ACC112 (cell line): ENCODE results near the gene SLAMF6.
"Not testable (repeated sequence)": the region's sequence is repeated elsewhere in the genome, so short reads cannot be mapped to it uniquely, and the experiment has no call there.

Source experiments
- H2AFZ ChIP-seq: fragments of 200-600 bp; sonication (generic); one replicate; pipeline ENCODE4 v1.6.0; 2017; ENCODE audit warnings: antibody characterized with exemption, low read length; ENCODE audit not compliant: unreplicated experiment
- H3K27ac ChIP-seq: fragments of 200-600 bp; sonication (generic); 2 replicates; pipeline ENCODE4 v1.5.1; 2014; ENCODE audit warnings: low read depth, mild to moderate bottlenecking, antibody characterized with exemption, low read length, moderate library complexity
- H3K27me3 ChIP-seq: fragments of 200-600 bp; sonication (generic); 2 replicates; pipeline ENCODE4 v1.6.1; 2014; ENCODE audit warnings: mild to moderate bottlenecking, antibody characterized with exemption, low read length, moderate library complexity, mixed read lengths; ENCODE audit not compliant: insufficient read depth
- H3K36me3 ChIP-seq: fragments of 200-600 bp; sonication (generic); 2 replicates; pipeline ENCODE4 v1.6.1; 2016; ENCODE audit warnings: mild to moderate bottlenecking, antibody characterized with exemption, low read length, moderate library complexity, mixed read lengths; ENCODE audit not compliant: insufficient read depth
- H3K4me1 ChIP-seq: fragments of 200-600 bp; sonication (generic); one replicate; pipeline ENCODE4 v1.6.1; 2016; ENCODE audit warnings: low read length, mixed read lengths; ENCODE audit not compliant: insufficient read depth, unreplicated experiment, control insufficient read depth
- H3K4me3 ChIP-seq: fragments of 200-600 bp; sonication (generic); 2 replicates; pipeline ENCODE4 v1.5.1; 2014; ENCODE audit warnings: mild to moderate bottlenecking, low read depth, low read length
- H3K79me2 ChIP-seq: fragments of 200-600 bp; sonication (generic); one replicate; pipeline ENCODE4 v1.6.0; 2016; ENCODE audit warnings: low read length; ENCODE audit not compliant: control insufficient read depth, unreplicated experiment, insufficient read depth

Gene SLAMF6

DNA sequence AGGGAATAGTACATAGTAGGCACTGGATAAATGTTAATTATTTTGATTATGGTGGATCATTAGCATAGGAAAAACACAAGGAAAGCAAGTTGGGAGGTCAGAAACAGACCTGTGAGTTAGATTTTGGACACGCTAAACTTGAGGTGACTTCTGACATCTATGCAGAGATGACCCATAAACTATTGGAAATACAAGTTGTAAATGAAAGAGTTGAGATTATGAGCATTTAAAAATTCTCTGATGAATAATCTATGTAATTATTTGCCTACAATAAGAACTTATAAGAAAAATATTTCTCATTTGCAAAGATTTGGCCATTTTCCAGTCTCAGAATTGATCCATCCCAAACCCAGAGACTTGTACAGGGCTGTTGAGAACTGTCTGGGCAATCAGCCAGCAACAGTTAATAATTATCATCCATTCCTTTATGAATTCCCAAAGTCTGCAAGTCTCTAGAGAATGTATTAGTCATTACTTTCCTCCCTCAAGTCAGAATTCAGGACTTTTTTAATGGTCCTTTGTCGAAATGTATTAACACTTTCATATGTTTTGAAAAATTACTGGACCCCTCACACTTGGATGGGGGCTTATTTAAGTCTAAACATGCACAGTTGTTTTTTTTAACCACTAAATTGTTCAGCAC lies 19.4 kb upstream of the SLAMF6 start:
- Histone ChIP-seq H3K27me3 (no peaks in the 10 kb centered on the region), H3K27ac (no peak overlapping the region), H2AFZ (no peak overlapping the region), H3K79me2 (no peaks in the 10 kb centered on the region), H3K4me3 (no peak overlapping the region), H3K36me3 (no peaks in the 10 kb centered on the region), H3K4me1 (no peaks in the 10 kb centered on the region)

DNA sequence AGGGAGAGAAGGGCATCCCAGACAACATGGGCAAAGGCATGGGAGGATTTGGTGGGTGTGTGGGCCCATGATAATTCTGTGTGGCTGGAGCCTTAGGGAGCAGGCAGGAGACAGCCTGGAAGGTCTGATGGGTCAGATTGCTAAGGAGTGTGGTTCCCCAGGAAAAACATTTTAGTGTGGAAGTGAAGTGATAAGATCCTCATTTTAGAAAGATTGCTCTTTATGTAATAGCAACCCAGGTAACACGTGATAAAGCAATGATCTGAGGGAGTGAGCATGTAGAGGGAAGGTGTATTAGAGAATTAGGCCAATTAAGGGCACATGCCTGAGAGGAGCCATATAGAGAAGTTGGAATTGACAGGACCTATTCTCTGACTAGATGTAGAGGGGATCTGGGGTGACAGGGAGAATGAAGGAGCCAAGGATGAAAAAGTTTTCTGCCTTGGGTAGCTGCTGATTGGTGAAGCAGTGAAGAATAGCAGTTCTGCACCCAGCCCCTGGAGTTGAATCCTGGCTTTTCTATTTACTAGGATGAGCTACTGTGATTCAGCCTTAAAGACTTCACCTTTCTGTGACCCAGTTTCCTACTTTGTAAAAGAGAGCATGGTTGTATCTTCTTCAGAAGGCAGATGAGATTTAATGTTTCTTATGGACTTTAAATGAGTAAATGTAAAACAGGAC lies 18.7 kb upstream of the SLAMF6 start:
- H3K4me3 ChIP-seq = no peak overlapping the region
- H3K4me1 ChIP-seq = no peaks in the 10 kb centered on the region
- no peak overlapping the region for H3K27ac ChIP-seq
- H3K79me2 ChIP-seq = no peaks in the 10 kb centered on the region
- H2AFZ ChIP-seq = no peak overlapping the region
- no peaks in the 10 kb centered on the region for H3K36me3 ChIP-seq
- no peaks in the 10 kb centered on the region for H3K27me3 ChIP-seq

DNA sequence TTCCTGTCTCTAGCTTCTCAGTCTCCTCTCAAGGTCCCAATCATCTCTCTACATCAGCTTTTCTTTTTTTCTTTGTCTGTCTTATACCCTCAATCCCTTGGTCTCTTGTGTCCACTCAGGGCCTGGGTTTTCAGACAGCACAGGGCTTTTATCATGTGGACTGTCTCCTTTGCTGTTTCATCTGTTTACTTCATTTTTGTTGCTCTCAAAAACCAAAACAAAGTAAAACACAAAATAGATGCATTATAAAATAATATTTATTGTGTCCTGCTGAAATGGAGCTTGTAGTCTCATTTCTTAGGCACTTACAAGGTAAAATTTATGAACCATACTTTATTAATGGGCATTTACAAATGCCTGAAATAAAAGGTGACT lies 17.8 kb upstream of the SLAMF6 start:
- Histone ChIP-seq H3K4me1 (no peaks in the 10 kb centered on the region), H2AFZ (no peak overlapping the region), H3K27ac (no peak overlapping the region), H3K79me2 (no peaks in the 10 kb centered on the region), H3K36me3 (no peaks in the 10 kb centered on the region), H3K4me3 (no peak overlapping the region), H3K27me3 (no peaks in the 10 kb centered on the region)

DNA sequence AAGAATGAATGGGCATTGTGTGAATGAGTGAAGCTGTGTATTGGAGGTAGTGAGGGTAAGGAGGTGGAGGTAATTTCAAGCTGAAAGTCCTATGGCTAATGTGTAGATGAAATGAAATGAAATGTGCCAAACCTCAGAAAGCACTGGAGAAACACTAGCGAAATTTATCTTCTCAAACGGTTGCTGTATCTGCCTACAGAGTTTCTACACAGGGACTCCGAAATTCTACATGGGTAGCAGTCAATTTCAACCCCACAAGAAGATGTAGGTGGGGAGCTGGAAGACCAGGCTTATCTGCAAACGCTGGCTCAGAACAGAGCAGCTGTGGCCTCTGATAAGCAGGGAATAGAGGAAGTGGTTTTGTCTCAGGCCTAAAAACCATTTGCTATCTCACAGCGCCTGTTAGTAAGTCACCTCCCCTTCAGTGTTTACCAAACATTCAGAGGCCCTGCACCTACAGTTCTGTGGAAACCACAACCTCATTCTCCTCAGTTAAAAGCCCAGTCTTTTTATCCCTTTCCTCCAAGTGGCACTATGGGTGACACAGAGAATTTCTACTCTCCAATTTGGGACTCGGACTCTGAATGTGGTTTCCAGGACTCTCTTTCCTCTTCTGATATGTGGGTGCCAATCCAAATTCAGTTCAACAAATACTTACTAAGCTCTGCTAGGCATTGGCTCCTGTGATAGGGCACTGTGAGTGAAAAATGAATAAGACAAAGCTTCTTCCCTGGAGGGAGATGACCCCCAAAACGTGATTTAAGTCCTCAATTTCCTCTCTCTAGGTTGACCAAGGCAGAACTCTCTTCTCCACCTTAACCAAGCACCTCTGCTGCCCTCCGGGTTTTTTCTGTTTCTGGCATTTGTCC lies 17.2 kb upstream of the SLAMF6 start:
- no peaks in the 10 kb centered on the region for H3K4me1 ChIP-seq
- H3K27me3 ChIP-seq = no peaks in the 10 kb centered on the region
- H3K36me3 ChIP-seq = no peaks in the 10 kb centered on the region
- no peak overlapping the region for H3K27ac ChIP-seq
- H3K79me2 ChIP-seq = no peaks in the 10 kb centered on the region
- H3K4me3 ChIP-seq = no peak overlapping the region
- no peak overlapping the region for H2AFZ ChIP-seq

DNA sequence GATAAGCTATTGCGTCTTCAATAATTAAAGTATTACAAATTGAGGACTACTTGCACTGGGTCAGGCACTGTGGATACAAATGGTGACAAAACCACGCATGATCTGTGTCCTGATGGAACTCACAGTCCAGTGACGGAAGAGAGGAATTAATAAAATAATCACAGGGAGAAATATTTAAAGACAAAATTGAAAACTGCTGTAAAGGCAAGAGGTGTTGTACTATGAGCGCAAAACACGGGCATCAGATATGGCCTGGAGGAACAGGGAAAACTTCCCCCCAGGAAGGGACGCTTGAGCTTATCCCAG lies 16.6 kb upstream of the SLAMF6 start:
- Histone ChIP-seq H3K79me2 (no peaks in the 10 kb centered on the region), H3K4me3 (no peak overlapping the region), H3K4me1 (no peaks in the 10 kb centered on the region), H2AFZ (no peak overlapping the region), H3K36me3 (no peaks in the 10 kb centered on the region), H3K27me3 (no peaks in the 10 kb centered on the region), H3K27ac (no peak overlapping the region)

DNA sequence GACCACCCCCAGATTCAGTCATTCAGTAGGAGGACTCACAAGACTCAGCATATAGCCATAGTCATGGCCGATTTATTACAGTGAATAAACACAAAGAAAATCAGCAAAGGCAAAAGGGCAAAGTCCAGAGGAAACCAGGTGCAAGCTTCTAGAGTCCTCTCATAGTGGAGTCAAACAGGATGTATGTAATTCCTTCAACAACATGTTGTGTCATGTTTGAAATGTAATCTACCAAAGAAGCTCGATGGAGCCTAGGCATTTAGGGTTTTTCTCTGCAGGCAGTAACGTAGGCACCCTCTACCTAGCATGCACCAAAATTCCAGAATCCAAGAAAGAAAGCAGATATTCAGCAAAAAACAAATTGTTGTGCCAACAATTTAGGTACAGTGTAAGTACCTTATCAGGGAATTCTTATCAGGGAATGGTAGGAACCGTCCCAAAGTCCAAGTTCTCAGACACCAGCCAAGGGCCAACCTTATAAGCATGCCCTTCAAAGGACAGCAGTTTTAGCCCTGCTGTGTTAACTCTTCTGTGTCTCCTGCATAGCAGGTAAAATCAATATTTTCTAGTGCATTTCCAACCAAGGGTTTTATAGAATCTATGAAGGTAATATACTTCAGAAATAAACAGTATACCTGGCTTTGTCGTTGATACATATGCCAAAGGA lies 16.1 kb upstream of the SLAMF6 start:
- Histone ChIP-seq H3K79me2 (no peaks in the 10 kb centered on the region), H3K4me3 (no peak overlapping the region), H3K27ac (no peak overlapping the region), H3K27me3 (no peaks in the 10 kb centered on the region), H3K4me1 (no peaks in the 10 kb centered on the region), H2AFZ (no peak overlapping the region), H3K36me3 (no peaks in the 10 kb centered on the region)

DNA sequence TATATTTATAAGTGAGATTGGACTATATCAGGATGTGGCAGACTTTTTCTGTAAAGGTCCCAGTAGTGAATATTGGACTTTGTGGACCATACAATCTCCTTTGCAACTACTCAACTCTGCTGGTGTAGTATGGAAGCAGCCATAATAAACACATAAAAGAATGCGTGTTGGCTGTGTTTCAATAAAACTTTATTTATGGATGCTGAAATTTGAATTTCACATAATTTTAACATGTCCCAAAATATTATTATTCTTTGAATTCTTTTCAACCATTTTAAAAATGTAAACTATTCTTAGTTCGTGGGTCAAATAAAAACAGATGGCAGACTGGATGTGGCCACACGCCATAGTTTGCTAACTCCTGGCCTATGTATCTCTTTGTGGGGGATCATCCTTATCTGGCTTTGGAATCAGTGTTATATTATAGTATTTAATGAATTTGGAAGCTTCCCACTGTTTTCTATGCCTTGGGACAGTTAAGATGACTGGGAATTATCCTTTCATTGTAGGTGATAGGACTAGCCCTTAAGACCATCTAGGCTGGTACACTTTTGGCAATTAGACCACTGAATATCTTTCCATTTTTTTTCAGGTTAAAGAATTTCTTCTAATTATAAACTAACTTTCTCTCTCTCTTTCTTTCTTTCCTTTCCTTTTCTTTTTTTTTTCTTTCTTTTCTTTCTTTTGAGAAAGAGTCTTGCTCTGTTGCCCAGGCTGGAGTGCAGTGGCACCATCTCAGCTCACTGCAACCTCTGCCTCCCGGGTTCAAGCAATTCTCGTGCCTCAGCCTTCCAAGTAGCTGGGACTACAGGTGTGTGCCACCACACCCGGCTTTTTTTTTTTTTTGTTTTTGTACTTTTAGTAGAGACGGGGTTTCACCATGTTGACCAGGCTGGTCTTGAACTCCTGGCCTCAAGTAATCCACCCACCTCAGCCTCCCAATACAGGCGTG lies 14.9 kb upstream of the SLAMF6 start:
- Histone ChIP-seq H3K27me3 (no peaks in the 10 kb centered on the region), H3K79me2 (no peaks in the 10 kb centered on the region), H2AFZ (no peak overlapping the region), H3K4me3 (no peak overlapping the region), H3K36me3 (no peaks in the 10 kb centered on the region), H3K4me1 (no peaks in the 10 kb centered on the region), H3K27ac (no peak overlapping the region)

DNA sequence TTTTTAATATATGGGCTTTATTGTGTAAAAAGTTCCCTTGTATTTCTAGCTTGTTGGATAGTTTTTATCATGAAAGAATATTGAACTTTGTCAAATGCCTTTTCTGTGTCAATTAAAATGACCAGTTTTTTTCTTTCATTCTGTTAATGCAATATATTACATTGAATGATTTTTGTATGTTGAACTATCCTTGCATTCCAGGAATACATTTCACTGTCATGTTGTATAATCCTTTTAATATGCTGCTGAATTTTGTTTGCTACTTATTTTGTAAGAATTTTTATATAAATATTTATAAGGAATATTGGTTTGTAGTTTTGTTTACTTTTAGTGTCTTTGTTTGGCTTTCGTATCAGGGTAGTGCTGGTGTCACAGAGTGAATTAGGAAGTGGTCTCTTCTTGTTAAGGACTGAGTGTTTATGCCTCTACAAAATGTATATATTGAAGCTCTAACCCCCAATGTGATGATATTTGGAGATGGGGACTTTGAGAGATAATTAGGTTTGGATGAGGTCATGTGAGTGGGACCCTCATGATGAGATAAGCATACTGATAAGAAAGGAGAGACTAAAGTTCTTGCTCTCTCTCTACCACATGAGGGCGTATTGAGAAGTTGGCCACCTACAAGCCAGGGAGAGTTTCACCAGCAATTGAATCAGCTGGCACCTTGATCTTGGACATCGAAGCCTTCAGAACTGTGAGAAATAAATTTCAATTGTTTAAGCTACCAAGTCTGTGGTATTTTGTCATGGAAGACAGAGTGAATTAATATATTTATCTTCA lies 12.0 kb upstream of the SLAMF6 start:
- Histone ChIP-seq H3K27me3 (no peaks in the 10 kb centered on the region), H3K4me3 (no peak overlapping the region), H3K27ac (no peak overlapping the region), H2AFZ (no peak overlapping the region), H3K79me2 (no peaks in the 10 kb centered on the region), H3K4me1 (no peaks in the 10 kb centered on the region), H3K36me3 (no peaks in the 10 kb centered on the region)

DNA sequence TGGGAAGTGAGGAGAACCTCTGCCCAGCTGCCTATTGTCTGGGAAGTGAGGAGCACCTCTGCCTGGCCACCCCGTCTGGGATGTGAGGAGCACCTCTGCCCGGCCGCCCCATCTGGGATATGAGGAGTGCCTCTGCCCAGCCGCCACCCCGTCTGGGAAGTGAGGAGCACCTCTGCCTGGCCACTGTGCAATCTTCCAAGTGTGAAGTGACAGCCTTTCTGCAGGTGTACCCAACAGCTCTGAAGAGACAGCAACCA lies 9.4 kb upstream of the SLAMF6 start:
- H3K4me3 ChIP-seq, H3K27me3 ChIP-seq, H3K79me2 ChIP-seq, H2AFZ ChIP-seq, H3K27ac ChIP-seq, H3K36me3 ChIP-seq, H3K4me1 ChIP-seq: not testable (repeated sequence)
